ENCODE results near the gene EDC4. TPM values are rescaled to one million over a fixed set of nuclear protein-coding genes. Genes with fewer than 3 reads are reported as not detected.

EDC4 gene
- polyA plus RNA-seq, 1 donor from 2014 or later: 66.0 TPM

GRCh38 chr16:67884684-67885083 is 11.8 kb downstream of the EDC4 start, which contains the start of gene NRN1L:
TSS of gene NRN1L (plus strand) at chr16:67884885. CDS start at chr16:67884904, 19 bp downstream.
- Histone ChIP-seq H3K9me2 (ENCODE audit: insufficient read depth, low read length) (no peaks in the 10 kb centered on the region), H3K36me3 (ENCODE audit: insufficient read depth, low read length) (peaks cover 8% of the 10 kb centered on the region), H2AFZ (ENCODE audit: low read depth, low read length) (no peak within 1 kb of the TSS)

GRCh38 chr16:67885545-67885944 is 12.7 kb downstream of the EDC4 start:
- Histone ChIP-seq H4K20me1 (ENCODE audit: insufficient read depth) (no peaks in the 10 kb centered on the region), H3K4me2 (ENCODE audit: low read length) (no peak overlapping the region), H3K79me2 (replicated peaks; ENCODE audit: insufficient read depth, low read length) (no peaks in the 10 kb centered on the region), H2AFZ (ENCODE audit: low read depth, low read length) (no peak overlapping the region), H3K36me3 (ENCODE audit: insufficient read depth, low read length) (peaks cover 8% of the 10 kb centered on the region), H3K27me3 (ENCODE audit: insufficient read depth, low read depth, low read length) (no peaks in the 10 kb centered on the region), H3F3A (ENCODE audit: insufficient read depth, low read length, poor library complexity, severe bottlenecking) (no peaks in the 10 kb centered on the region), H3K27ac (ENCODE audit: low read length) (no peak overlapping the region), H3K9me2 (ENCODE audit: insufficient read depth, low read length) (no peaks in the 10 kb centered on the region), H3K9me3 (ENCODE audit: low read length) (no peaks in the 10 kb centered on the region), H3K4me3 (ENCODE audit: low read length) (no peak overlapping the region), H3K9ac (ENCODE audit: low read length) (no peak overlapping the region)
- TF ChIP-seq, protein P1, sequence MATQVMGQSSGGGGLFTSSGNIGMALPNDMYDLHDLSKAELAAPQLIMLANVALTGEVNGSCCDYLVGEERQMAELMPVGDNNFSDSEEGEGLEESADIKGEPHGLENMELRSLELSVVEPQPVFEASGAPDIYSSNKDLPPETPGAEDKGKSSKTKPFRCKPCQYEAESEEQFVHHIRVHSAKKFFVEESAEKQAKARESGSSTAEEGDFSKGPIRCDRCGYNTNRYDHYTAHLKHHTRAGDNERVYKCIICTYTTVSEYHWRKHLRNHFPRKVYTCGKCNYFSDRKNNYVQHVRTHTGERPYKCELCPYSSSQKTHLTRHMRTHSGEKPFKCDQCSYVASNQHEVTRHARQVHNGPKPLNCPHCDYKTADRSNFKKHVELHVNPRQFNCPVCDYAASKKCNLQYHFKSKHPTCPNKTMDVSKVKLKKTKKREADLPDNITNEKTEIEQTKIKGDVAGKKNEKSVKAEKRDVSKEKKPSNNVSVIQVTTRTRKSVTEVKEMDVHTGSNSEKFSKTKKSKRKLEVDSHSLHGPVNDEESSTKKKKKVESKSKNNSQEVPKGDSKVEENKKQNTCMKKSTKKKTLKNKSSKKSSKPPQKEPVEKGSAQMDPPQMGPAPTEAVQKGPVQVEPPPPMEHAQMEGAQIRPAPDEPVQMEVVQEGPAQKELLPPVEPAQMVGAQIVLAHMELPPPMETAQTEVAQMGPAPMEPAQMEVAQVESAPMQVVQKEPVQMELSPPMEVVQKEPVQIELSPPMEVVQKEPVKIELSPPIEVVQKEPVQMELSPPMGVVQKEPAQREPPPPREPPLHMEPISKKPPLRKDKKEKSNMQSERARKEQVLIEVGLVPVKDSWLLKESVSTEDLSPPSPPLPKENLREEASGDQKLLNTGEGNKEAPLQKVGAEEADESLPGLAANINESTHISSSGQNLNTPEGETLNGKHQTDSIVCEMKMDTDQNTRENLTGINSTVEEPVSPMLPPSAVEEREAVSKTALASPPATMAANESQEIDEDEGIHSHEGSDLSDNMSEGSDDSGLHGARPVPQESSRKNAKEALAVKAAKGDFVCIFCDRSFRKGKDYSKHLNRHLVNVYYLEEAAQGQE (IDR thresholded peaks at IDR 0.05; ENCODE audit: borderline replicate concordance): no peak
- TF ChIP-seq TAF1 (IDR thresholded peaks at IDR 0.05; ENCODE audit: low read depth) (no peak), CTCF (IDR thresholded peaks at IDR 0.05; ENCODE audit: poor library complexity, severe bottlenecking) (no peak), POLR2AphosphoS5 (IDR thresholded peaks at IDR 0.05) (no peak), SMC3 (conservative IDR thresholded peaks at IDR 0.05; ENCODE audit: poor library complexity) (no peak), MXI1 (conservative IDR thresholded peaks at IDR 0.05; ENCODE audit: poor library complexity, severe bottlenecking) (no peak), EP300 (conservative IDR thresholded peaks at IDR 0.05; ENCODE audit: poor library complexity, severe bottlenecking) (no peak), EZH2 (IDR thresholded peaks at IDR 0.05; ENCODE audit: borderline replicate concordance, insufficient read depth, low read length, poor library complexity, severe bottlenecking) (no peak)

More at GRCh38 chr16:67884684-67885083, 11.8 kb downstream of the EDC4 start, which contains the start of gene NRN1L:
- H3F3A ChIP-seq (ENCODE audit: insufficient read depth, low read length, poor library complexity, severe bottlenecking): no peaks in the 10 kb centered on the region
- H3K9me3 ChIP-seq (ENCODE audit: low read length): no peaks in the 10 kb centered on the region
- no peaks in the 10 kb centered on the region for H3K27me3 ChIP-seq (ENCODE audit: insufficient read depth, low read depth, low read length)
- H3K79me2 ChIP-seq (replicated peaks; ENCODE audit: insufficient read depth, low read length): no peaks in the 10 kb centered on the region
- no peak within 1 kb of the TSS for H3K9ac ChIP-seq (ENCODE audit: low read length)
- H4K20me1 ChIP-seq (ENCODE audit: insufficient read depth): no peaks in the 10 kb centered on the region
- H3K4me2 ChIP-seq (ENCODE audit: low read length): no peak within 1 kb of the TSS
- H3K4me3 ChIP-seq (ENCODE audit: low read length): no peak within 1 kb of the TSS
- TF ChIP-seq EZH2 (IDR thresholded peaks at IDR 0.05; ENCODE audit: borderline replicate concordance, insufficient read depth, low read length, poor library complexity, severe bottlenecking) (no peak), TAF1 (IDR thresholded peaks at IDR 0.05; ENCODE audit: low read depth) (no peak), MXI1 (conservative IDR thresholded peaks at IDR 0.05; ENCODE audit: poor library complexity, severe bottlenecking) (no peak), RAD21 (conservative IDR thresholded peaks at IDR 0.05) (no peak), CTCF (IDR thresholded peaks at IDR 0.05; ENCODE audit: poor library complexity, severe bottlenecking) (no peak), POLR2AphosphoS5 (IDR thresholded peaks at IDR 0.05) (no peak)
- no peak within 1 kb of the TSS for H3K27ac ChIP-seq (ENCODE audit: low read length)

All from neural cell (in vitro differentiated cells).